ENCODE data around the gene ZFP92.

DNA sequence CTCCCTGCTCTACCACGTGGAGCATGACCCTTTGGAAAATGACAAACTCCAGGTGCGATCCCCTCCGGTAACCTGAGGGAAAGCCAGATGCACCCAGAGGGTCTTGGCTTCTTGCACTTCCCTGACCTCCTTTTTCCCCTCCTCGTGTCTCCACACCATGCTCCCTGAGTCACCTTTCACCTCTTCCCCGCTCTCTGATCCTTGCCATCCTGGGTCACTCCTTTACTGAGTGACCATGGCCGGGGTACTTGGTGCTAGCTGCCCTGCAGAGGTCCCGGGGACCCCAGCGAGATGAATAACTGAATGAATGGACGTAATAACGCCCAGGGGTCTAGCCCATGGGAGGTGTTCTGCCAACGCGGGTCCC lies 401 bp upstream of the ZFP92 start:
- TF ChIP-seq, protein P1, sequence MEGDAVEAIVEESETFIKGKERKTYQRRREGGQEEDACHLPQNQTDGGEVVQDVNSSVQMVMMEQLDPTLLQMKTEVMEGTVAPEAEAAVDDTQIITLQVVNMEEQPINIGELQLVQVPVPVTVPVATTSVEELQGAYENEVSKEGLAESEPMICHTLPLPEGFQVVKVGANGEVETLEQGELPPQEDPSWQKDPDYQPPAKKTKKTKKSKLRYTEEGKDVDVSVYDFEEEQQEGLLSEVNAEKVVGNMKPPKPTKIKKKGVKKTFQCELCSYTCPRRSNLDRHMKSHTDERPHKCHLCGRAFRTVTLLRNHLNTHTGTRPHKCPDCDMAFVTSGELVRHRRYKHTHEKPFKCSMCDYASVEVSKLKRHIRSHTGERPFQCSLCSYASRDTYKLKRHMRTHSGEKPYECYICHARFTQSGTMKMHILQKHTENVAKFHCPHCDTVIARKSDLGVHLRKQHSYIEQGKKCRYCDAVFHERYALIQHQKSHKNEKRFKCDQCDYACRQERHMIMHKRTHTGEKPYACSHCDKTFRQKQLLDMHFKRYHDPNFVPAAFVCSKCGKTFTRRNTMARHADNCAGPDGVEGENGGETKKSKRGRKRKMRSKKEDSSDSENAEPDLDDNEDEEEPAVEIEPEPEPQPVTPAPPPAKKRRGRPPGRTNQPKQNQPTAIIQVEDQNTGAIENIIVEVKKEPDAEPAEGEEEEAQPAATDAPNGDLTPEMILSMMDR (IDR thresholded peaks at IDR 0.05 in 8 of 11, conservative IDR thresholded peaks at IDR 0.05 in 3 of 11): no peak
- TF ChIP-seq POLR2AphosphoS5 (IDR thresholded peaks at IDR 0.05): no peak
